ENCODE data around the gene SLC5A11. TPM values are rescaled to one million over a fixed set of nuclear protein-coding genes. Genes with fewer than 3 reads are reported as not detected.

SLC5A11 gene
- total RNA-seq, 1 experiment from 2014 or later: 0.47 TPM

GRCh38 chr16:24822974-24823373 is 22.8 kb upstream of the SLC5A11 start:
- Histone ChIP-seq H3K36me3 (ENCODE audit: control insufficient read depth in 1 of 2, insufficient read depth in 2 of 2, low read length in 2 of 2) (peaks cover 38 to 40% of the 10 kb centered on the region in 2 experiments), H3K9ac (ENCODE audit: low read length) (no peak overlapping the region), H2AFZ (ENCODE audit: low read depth, low read length, poor library complexity, severe bottlenecking) (no peak overlapping the region), H3K79me2 (ENCODE audit: insufficient read depth, low read length) (no peaks in the 10 kb centered on the region), H3K4me3 (replicated peaks in 1 of 2; ENCODE audit: low read depth in 1 of 2, low read length in 2 of 2) (no peak overlapping the region), H3K4me2 (ENCODE audit: low read length) (no peak overlapping the region), H3K9me2 (ENCODE audit: insufficient read depth) (no peaks in the 10 kb centered on the region), H3K27ac (ENCODE audit: low read depth, low read length) (no peak overlapping the region), H3K4me1 (ENCODE audit: control insufficient read depth in 1 of 2, insufficient read depth in 2 of 2, low read length in 2 of 2) (no peaks in the 10 kb centered on the region), H4K20me1 (ENCODE audit: insufficient read depth) (peaks cover 6% of the 10 kb centered on the region; the same call in 1 of the 2 replicates), H3K9me3 (ENCODE audit: control insufficient read depth in 1 of 2, insufficient read depth in 1 of 2, low read depth in 1 of 2, low read length in 2 of 2) (no peaks in the 10 kb centered on the region), H3K27me3 (ENCODE audit: insufficient read depth, low read length) (no peaks in the 10 kb centered on the region)
- ChIA-PET CTCF (no interaction called here), POLR2A (no interaction called here), RAD21 (ENCODE audit: low non-redundant PET in 1 of 2, low total read pairs in 2 of 2, uncharacterized antibody in 2 of 2, unreplicated experiment in 2 of 2) (no interaction called here)
- DNase-seq (ENCODE audit: low read depth, low spot score) (no peak), ATAC-seq (no peak)
- intact Hi-C loops (cut with micrococcal nuclease): no loop called here
- BruUV-seq (replicated peaks): no TSS peak
- TF ChIP-seq MAX (IDR thresholded peaks at IDR 0.05) (no peak), SIN3A (IDR thresholded peaks at IDR 0.05; ENCODE audit: low read depth) (no peak)
- TF ChIP-seq, protein P1, sequence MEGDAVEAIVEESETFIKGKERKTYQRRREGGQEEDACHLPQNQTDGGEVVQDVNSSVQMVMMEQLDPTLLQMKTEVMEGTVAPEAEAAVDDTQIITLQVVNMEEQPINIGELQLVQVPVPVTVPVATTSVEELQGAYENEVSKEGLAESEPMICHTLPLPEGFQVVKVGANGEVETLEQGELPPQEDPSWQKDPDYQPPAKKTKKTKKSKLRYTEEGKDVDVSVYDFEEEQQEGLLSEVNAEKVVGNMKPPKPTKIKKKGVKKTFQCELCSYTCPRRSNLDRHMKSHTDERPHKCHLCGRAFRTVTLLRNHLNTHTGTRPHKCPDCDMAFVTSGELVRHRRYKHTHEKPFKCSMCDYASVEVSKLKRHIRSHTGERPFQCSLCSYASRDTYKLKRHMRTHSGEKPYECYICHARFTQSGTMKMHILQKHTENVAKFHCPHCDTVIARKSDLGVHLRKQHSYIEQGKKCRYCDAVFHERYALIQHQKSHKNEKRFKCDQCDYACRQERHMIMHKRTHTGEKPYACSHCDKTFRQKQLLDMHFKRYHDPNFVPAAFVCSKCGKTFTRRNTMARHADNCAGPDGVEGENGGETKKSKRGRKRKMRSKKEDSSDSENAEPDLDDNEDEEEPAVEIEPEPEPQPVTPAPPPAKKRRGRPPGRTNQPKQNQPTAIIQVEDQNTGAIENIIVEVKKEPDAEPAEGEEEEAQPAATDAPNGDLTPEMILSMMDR (IDR thresholded peaks at IDR 0.05 in 2 of 3, conservative IDR thresholded peaks at IDR 0.05 in 1 of 3; ENCODE audit: borderline replicate concordance in 1 of 3, insufficient read depth in 1 of 3, low read depth in 2 of 3, low read length in 2 of 3): no peak
- TF ChIP-seq, protein P2, sequence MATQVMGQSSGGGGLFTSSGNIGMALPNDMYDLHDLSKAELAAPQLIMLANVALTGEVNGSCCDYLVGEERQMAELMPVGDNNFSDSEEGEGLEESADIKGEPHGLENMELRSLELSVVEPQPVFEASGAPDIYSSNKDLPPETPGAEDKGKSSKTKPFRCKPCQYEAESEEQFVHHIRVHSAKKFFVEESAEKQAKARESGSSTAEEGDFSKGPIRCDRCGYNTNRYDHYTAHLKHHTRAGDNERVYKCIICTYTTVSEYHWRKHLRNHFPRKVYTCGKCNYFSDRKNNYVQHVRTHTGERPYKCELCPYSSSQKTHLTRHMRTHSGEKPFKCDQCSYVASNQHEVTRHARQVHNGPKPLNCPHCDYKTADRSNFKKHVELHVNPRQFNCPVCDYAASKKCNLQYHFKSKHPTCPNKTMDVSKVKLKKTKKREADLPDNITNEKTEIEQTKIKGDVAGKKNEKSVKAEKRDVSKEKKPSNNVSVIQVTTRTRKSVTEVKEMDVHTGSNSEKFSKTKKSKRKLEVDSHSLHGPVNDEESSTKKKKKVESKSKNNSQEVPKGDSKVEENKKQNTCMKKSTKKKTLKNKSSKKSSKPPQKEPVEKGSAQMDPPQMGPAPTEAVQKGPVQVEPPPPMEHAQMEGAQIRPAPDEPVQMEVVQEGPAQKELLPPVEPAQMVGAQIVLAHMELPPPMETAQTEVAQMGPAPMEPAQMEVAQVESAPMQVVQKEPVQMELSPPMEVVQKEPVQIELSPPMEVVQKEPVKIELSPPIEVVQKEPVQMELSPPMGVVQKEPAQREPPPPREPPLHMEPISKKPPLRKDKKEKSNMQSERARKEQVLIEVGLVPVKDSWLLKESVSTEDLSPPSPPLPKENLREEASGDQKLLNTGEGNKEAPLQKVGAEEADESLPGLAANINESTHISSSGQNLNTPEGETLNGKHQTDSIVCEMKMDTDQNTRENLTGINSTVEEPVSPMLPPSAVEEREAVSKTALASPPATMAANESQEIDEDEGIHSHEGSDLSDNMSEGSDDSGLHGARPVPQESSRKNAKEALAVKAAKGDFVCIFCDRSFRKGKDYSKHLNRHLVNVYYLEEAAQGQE (IDR thresholded peaks at IDR 0.05; ENCODE audit: low read depth): no peak

Measured in HCT116 (cell line).